GM21360 (cell line): ENCODE results near the gene DSCAML1.

Experiments used
- ATAC-seq: cut with Tn5 transposase; IDR thresholded peaks from one replicate; pipeline ENCODE4 v1.9.1; 2021; ENCODE audit warnings: mild to moderate bottlenecking, moderate library complexity; ENCODE audit not compliant: unreplicated experiment

The DSCAML1 gene

GRCh38 chr11:117795638-117796455 lies 1.2 kb downstream of the DSCAML1 start:
- no peak for ATAC-seq

- no peak for ATAC-seq
These were observed 2.0 kb downstream of the DSCAML1 start for GRCh38 chr11:117794772-117795629.

- no peak for ATAC-seq
These were observed 2.9 kb downstream of the DSCAML1 start for GRCh38 chr11:117794135-117794534.

GRCh38 chr11:117793583-117793982 lies 3.4 kb downstream of the DSCAML1 start:
- no peak for ATAC-seq

GRCh38 chr11:117792992-117793391 lies 4.0 kb downstream of the DSCAML1 start:
- no peak for ATAC-seq

GRCh38 chr11:117792241-117792640 lies 4.8 kb downstream of the DSCAML1 start:
- ATAC-seq, result no peak

- no peak for ATAC-seq
These were observed 6.7 kb downstream of the DSCAML1 start for GRCh38 chr11:117790279-117790678.

GRCh38 chr11:117789241-117789640 lies 7.8 kb downstream of the DSCAML1 start:
- no peak for ATAC-seq

GRCh38 chr11:117786135-117786870 lies 10.7 kb downstream of the DSCAML1 start:
- ATAC-seq, result no peak

GRCh38 chr11:117782101-117782500 lies 14.9 kb downstream of the DSCAML1 start:
- ATAC-seq, result no peak

- ATAC-seq, result no peak
These were observed 15.4 kb downstream of the DSCAML1 start for GRCh38 chr11:117781627-117782026.

GRCh38 chr11:117780456-117780855 lies 16.6 kb downstream of the DSCAML1 start:
- ATAC-seq, result no peak

- no peak for ATAC-seq
These were observed 22.5 kb downstream of the DSCAML1 start for GRCh38 chr11:117774553-117774952.

- ATAC-seq, result no peak
These were observed 24.7 kb downstream of the DSCAML1 start for GRCh38 chr11:117772360-117772759.

- ATAC-seq, result no peak
These were observed 25.2 kb downstream of the DSCAML1 start for GRCh38 chr11:117771841-117772240.

- ATAC-seq, result no peak
These were observed 25.8 kb downstream of the DSCAML1 start for GRCh38 chr11:117771197-117771596.

- no peak for ATAC-seq
These were observed 27.0 kb downstream of the DSCAML1 start for GRCh38 chr11:117770061-117770460.

- no peak for ATAC-seq
These were observed 27.5 kb downstream of the DSCAML1 start for GRCh38 chr11:117769533-117769932.

- ATAC-seq, result no peak
These were observed 28.5 kb downstream of the DSCAML1 start for GRCh38 chr11:117768506-117768905.

- ATAC-seq, result no peak
These were observed 29.9 kb downstream of the DSCAML1 start for GRCh38 chr11:117767071-117767470.

- no peak for ATAC-seq
These were observed 30.4 kb downstream of the DSCAML1 start for GRCh38 chr11:117766576-117766975.
